ENCODE measurements around the gene PIP5KL1. TPM values are rescaled to one million over a fixed set of nuclear protein-coding genes. Genes with fewer than 3 reads are reported as not detected.

The PIP5KL1 gene
- total and polyA plus RNA-seq, 7 experiments from 2014 or later: 0.17 to 2.9 (median 1.9) TPM; not detected in 1

DNA sequence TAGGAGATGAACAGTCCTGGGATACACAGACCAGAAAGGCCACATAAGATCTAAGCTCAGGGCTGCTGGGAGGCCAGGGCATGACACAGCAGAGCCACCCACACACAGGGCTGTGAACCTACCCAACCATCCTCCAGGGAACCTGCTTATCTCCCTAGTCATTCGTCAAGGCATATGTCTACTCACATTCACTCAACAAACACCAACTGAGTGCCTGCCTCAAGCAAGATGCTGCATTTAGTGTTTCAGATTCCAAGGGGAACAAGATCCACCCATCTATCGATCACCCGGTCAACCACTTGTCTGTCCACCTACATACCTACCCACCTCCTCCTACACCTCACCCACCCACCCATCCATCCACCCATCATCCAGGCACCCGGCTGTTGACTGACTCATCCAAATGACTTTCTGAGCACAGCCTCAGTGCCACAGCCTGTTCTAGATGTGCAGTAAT lies 5.2 kb upstream of the PIP5KL1 start:
- DNase-seq (peak in 1 of 9 donors; percentile 8), ATAC-seq (no peak)
- no peak overlapping the region for H3K27ac ChIP-seq (ENCODE audit: low read depth, low read length)
- peaks cover 33 to 35% of the 10 kb centered on the region in 2 donors for H3K4me1 ChIP-seq (ENCODE audit: control insufficient read depth in 2 of 2, insufficient read depth in 2 of 2, low read length in 2 of 2)
- intact Hi-C loops (cut with micrococcal nuclease): loop anchor here in 1 of 2 donors (5.0 kb wide), 1 partner anchor 192 kb away; the partner anchor contains the start of gene PTGES2
- no peak overlapping the region for H3K4me3 ChIP-seq (ENCODE audit: low read length)
- POLR2A ChIA-PET: interaction anchor here (0.5 to 1.9 kb wide), 5 partner anchors 10 to 1478 kb away, joined by 3 to 5 read pairs (median 4); no protein-coding TSS in a partner anchor
- Mint-ChIP-seq H3K9me3 (peaks cover 0 to 39% (median 0%) of the 10 kb centered on the region in 11 donors), H3K27ac (peak overlapping the region; percentile 68 to 99 (median 94)), H3K36me3 (peaks cover 0 to 17% (median 10%) of the 10 kb centered on the region in 5 donors), H3K4me1 (peaks cover 42 to 67% (median 55%) of the 10 kb centered on the region in 7 donors), H3K27me3 (peaks cover 0 to 4% (median 0%) of the 10 kb centered on the region in 5 donors), H3K4me3 (peak overlapping the region; percentile 35 to 98 (median 89))
- H3K36me3 ChIP-seq (ENCODE audit: control insufficient read depth in 2 of 3, insufficient read depth in 3 of 3, low read length in 3 of 3): peaks cover 0 to 19% (median 3%) of the 10 kb centered on the region in 3 experiments
- CTCF ChIA-PET: interaction anchor here (1.3 kb wide), 1 partner anchor 14 kb away, joined by 3 read pairs; no protein-coding TSS in a partner anchor
- H3K27me3 ChIP-seq (ENCODE audit: control insufficient read depth in 2 of 2, insufficient read depth in 2 of 2, low read length in 2 of 2): no peaks in the 10 kb centered on the region
- H3K9me3 ChIP-seq (ENCODE audit: control insufficient read depth in 2 of 3, low read length in 3 of 3): no peaks in the 10 kb centered on the region

- ATAC-seq: no peak
- Mint-ChIP-seq H3K36me3 (peaks cover 0 to 14% (median 4%) of the 10 kb centered on the region in 5 donors), H3K27ac (peak overlapping the region in 8 of 9 donors; percentile 4 to 99 (median 77)), H3K9me3 (peaks cover 0 to 43% (median 0%) of the 10 kb centered on the region in 11 donors), H3K4me3 (peak overlapping the region in 7 of 10 donors; percentile 43 to 90 (median 57)), H3K27me3 (peaks cover 0 to 5% (median 0%) of the 10 kb centered on the region in 5 donors), H3K4me1 (peaks cover 42 to 64% (median 54%) of the 10 kb centered on the region in 7 donors)
- peaks cover 39 to 40% of the 10 kb centered on the region in 2 donors for H3K4me1 ChIP-seq (ENCODE audit: control insufficient read depth in 2 of 2, insufficient read depth in 2 of 2, low read length in 2 of 2)
- ChIA-PET CTCF (interaction anchor here (1.3 kb wide), 1 partner anchor 13 kb away, joined by 3 read pairs; no protein-coding TSS in a partner anchor), POLR2A (interaction anchor here (1.2 to 1.6 kb wide), 2 partner anchors 9 to 100 kb away, joined by 3 to 5 read pairs; no protein-coding TSS in a partner anchor)
- no peak for DNase-seq
- peaks cover 0 to 11% (median 3%) of the 10 kb centered on the region in 3 experiments for H3K36me3 ChIP-seq (ENCODE audit: control insufficient read depth in 2 of 3, insufficient read depth in 3 of 3, low read length in 3 of 3)
- intact Hi-C loops (cut with micrococcal nuclease): loop anchor here in 1 of 2 donors (5.0 kb wide), 1 partner anchor 192 kb away; the partner anchor contains the start of gene PTGES2
- no peaks in the 10 kb centered on the region for H3K9me3 ChIP-seq (ENCODE audit: control insufficient read depth in 2 of 3, low read length in 3 of 3)
- no peak overlapping the region for H3K4me3 ChIP-seq (ENCODE audit: low read length)
- H3K27ac ChIP-seq (ENCODE audit: low read depth, low read length): no peak overlapping the region
- no peaks in the 10 kb centered on the region for H3K27me3 ChIP-seq (ENCODE audit: control insufficient read depth in 2 of 2, insufficient read depth in 2 of 2, low read length in 2 of 2)
These were observed 4.4 kb upstream of the PIP5KL1 start for GRCh38 chr9:127934986-127935385.

DNA sequence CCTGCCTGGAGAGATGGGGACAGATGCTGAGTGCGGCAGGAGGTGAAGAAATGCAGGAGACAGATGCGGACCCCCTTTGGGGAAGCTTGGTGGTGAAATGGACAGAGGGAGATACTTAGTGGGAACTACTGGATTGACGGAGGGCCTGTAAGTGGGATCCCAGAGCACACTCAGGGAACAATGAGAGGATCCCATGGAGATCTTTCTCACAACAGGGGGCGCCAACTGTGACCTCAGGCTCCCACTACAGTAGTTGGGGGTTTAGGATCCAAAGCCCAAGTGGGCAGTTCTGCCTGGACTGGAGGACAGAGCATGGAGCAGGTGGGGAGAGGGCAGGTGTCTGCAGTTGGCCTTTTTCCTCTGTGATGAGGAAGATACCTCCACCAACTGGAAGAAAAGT lies 3.7 kb upstream of the PIP5KL1 start:
- H3K36me3 Mint-ChIP-seq: peaks cover 0 to 14% (median 4%) of the 10 kb centered on the region in 5 donors
- ChIA-PET CTCF (no interaction called here), POLR2A (interaction anchor here (1.6 kb wide), 1 partner anchor 8 kb away, joined by 5 read pairs; no protein-coding TSS in a partner anchor)
- intact Hi-C loops (cut with micrococcal nuclease): no loop called here
- Histone ChIP-seq H3K27me3 (ENCODE audit: control insufficient read depth in 2 of 2, insufficient read depth in 2 of 2, low read length in 2 of 2) (no peaks in the 10 kb centered on the region), H3K36me3 (ENCODE audit: control insufficient read depth in 2 of 3, insufficient read depth in 3 of 3, low read length in 3 of 3) (peaks cover 0 to 7% (median 3%) of the 10 kb centered on the region in 3 experiments), H3K9me3 (ENCODE audit: control insufficient read depth in 2 of 3, low read length in 3 of 3) (no peaks in the 10 kb centered on the region), H3K4me3 (ENCODE audit: low read length) (no peak overlapping the region), H3K27ac (ENCODE audit: low read depth, low read length) (no peak overlapping the region), H3K4me1 (ENCODE audit: control insufficient read depth in 2 of 2, insufficient read depth in 2 of 2, low read length in 2 of 2) (peaks cover 39 to 41% of the 10 kb centered on the region in 2 donors)
- ATAC-seq (no peak), DNase-seq (no peak)
- peak overlapping the region in 8 of 9 donors; percentile 14 to 99 (median 76) for H3K27ac Mint-ChIP-seq
- H3K4me1 Mint-ChIP-seq: peaks cover 42 to 71% (median 61%) of the 10 kb centered on the region in 7 donors
- peaks cover 0 to 45% (median 0%) of the 10 kb centered on the region in 11 donors for H3K9me3 Mint-ChIP-seq
- peaks cover 0 to 11% (median 0%) of the 10 kb centered on the region in 5 donors for H3K27me3 Mint-ChIP-seq
- H3K4me3 Mint-ChIP-seq: peak overlapping the region in 7 of 10 donors; percentile 27 to 53 (median 36)

GRCh38 chr9:127931092-127931881 lies 710 bp upstream of the PIP5KL1 start:
- POLR2A ChIA-PET: interaction anchor here (0.8 to 1.1 kb wide), 3 partner anchors 10 to 103 kb away, joined by 3 read pairs; no protein-coding TSS in a partner anchor
- DNase-seq: no peak
- Histone ChIP-seq H3K4me3 (ENCODE audit: low read length) (peak overlapping the region; percentile 70), H3K27ac (ENCODE audit: low read depth, low read length) (peak overlapping the region; percentile 6), H3K4me1 (ENCODE audit: control insufficient read depth in 2 of 2, insufficient read depth in 2 of 2, low read length in 2 of 2) (peaks cover 29 to 35% of the 10 kb centered on the region in 2 donors), H3K36me3 (ENCODE audit: control insufficient read depth in 2 of 3, insufficient read depth in 3 of 3, low read length in 3 of 3) (peaks cover 0 to 7% (median 3%) of the 10 kb centered on the region in 3 experiments), H3K9me3 (ENCODE audit: control insufficient read depth in 2 of 3, low read length in 3 of 3) (no peaks in the 10 kb centered on the region), H3K27me3 (ENCODE audit: control insufficient read depth in 2 of 2, insufficient read depth in 2 of 2, low read length in 2 of 2) (no peaks in the 10 kb centered on the region)
- CTCF ChIA-PET: no interaction called here
- peaks cover 0 to 15% (median 0%) of the 10 kb centered on the region in 5 donors for H3K27me3 Mint-ChIP-seq
- H3K27ac Mint-ChIP-seq: peak overlapping the region; percentile 51 to 93 (median 76)
- H3K4me1 Mint-ChIP-seq: peaks cover 25 to 57% (median 52%) of the 10 kb centered on the region in 7 donors
- H3K36me3 Mint-ChIP-seq: peaks cover 0 to 11% (median 0%) of the 10 kb centered on the region in 5 donors
- peak; percentile 28 for ATAC-seq
- H3K9me3 Mint-ChIP-seq: peaks cover 0 to 42% (median 0%) of the 10 kb centered on the region in 11 donors
- intact Hi-C loops (cut with micrococcal nuclease): no loop called here
- H3K4me3 Mint-ChIP-seq: peak overlapping the region; percentile 66 to 85 (median 78)

DNA sequence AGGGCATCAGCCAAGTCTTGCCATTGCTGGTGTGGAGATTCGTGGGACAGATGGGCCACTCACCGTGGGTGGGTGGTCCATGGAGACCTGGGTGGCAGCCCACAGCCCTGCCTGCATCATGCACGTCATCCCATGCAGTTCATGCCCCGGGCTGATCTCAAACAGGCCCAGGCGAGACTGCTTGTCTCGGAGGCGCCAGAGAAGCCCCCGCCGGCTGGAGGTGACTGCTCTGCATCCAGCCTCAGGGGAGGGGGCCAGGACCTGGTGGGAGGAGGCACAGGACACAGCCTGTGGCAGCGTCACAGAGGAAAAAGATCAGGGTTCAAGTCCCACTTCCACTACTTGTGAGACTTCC lies 975 bp downstream of the PIP5KL1 start:
- Mint-ChIP-seq H3K36me3 (peaks cover 0 to 5% (median 0%) of the 10 kb centered on the region in 5 donors), H3K27ac (peak overlapping the region in 7 of 9 donors; percentile 4 to 81 (median 48))
- peaks cover 20 to 30% of the 10 kb centered on the region in 2 donors for H3K4me1 ChIP-seq (ENCODE audit: control insufficient read depth in 2 of 2, insufficient read depth in 2 of 2, low read length in 2 of 2)

More for the DNA sequence above, 975 bp downstream of the PIP5KL1 start:
- no peaks in the 10 kb centered on the region for H3K9me3 ChIP-seq (ENCODE audit: control insufficient read depth in 2 of 3, low read length in 3 of 3)
- Mint-ChIP-seq H3K4me3 (peak overlapping the region; percentile 52 to 85 (median 76)), H3K4me1 (peaks cover 13 to 40% (median 38%) of the 10 kb centered on the region in 7 donors), H3K9me3 (peaks cover 0 to 38% (median 0%) of the 10 kb centered on the region in 11 donors), H3K27me3 (peaks cover 0 to 30% (median 0%) of the 10 kb centered on the region in 5 donors)
- intact Hi-C loops (cut with micrococcal nuclease): no loop called here
- H3K4me3 ChIP-seq (ENCODE audit: low read length): no peak overlapping the region
- POLR2A ChIA-PET: interaction anchor here (0.7 to 3.1 kb wide), 9 partner anchors 9 to 138 kb away, joined by 3 to 14 read pairs (median 4); partner anchors contain the start of genes DPM2 and NAIF1
- H3K27me3 ChIP-seq (ENCODE audit: control insufficient read depth in 2 of 2, insufficient read depth in 2 of 2, low read length in 2 of 2): no peaks in the 10 kb centered on the region
- ATAC-seq (no peak), DNase-seq (no peak)
- CTCF ChIA-PET: interaction anchor here (0.6 to 1.0 kb wide), 6 partner anchors 9 to 187 kb away, joined by 3 to 5 read pairs (median 3); no protein-coding TSS in a partner anchor
- H3K27ac ChIP-seq (ENCODE audit: low read depth, low read length): no peak overlapping the region
- peaks cover 0 to under 1% (median 0%) of the 10 kb centered on the region in 3 experiments for H3K36me3 ChIP-seq (ENCODE audit: control insufficient read depth in 2 of 3, insufficient read depth in 3 of 3, low read length in 3 of 3)

All from naive thymus-derived CD4-positive, alpha-beta T cell (primary cell).